NCI-H345 (cell line): ENCODE measurements around the gene SEH1L.
"Not testable (repeated sequence)": the region's sequence is repeated elsewhere in the genome, so short reads cannot be mapped to it uniquely, and the experiment has no call there.

ENCODE experiments used
- DNase-seq: peaks from one replicate; lab custom pipeline; 2025; lab: John Stamatoyannopoulos, UW

SEH1L gene

GRCh38 chr18:12996661-12997292 lies 49.0 kb downstream of the SEH1L start:
- DNase-seq = no peak

- DNase-seq = not testable (repeated sequence)
Measured at GRCh38 chr18:12997330-12997729, 49.5 kb downstream of the SEH1L start.

- no peak for DNase-seq
Measured at GRCh38 chr18:12998332-12999060, 50.7 kb downstream of the SEH1L start.

GRCh38 chr18:13003466-13003896 lies 55.7 kb downstream of the SEH1L start:
- DNase-seq = no peak

GRCh38 chr18:13004396-13004795 lies 56.6 kb downstream of the SEH1L start:
- DNase-seq = no peak

GRCh38 chr18:13005289-13005688 lies 57.5 kb downstream of the SEH1L start:
- DNase-seq = no peak

- DNase-seq = no peak
Measured at GRCh38 chr18:13006531-13007247, 58.9 kb downstream of the SEH1L start.

- DNase-seq = no peak
Measured at GRCh38 chr18:13007248-13007560, 59.4 kb downstream of the SEH1L start.

GRCh38 chr18:13011719-13012118 lies 63.9 kb downstream of the SEH1L start:
- no peak for DNase-seq

GRCh38 chr18:13014232-13014631 lies 66.4 kb downstream of the SEH1L start:
- no peak for DNase-seq

- DNase-seq = no peak
Measured at GRCh38 chr18:13014818-13015217, 67.0 kb downstream of the SEH1L start.

- no peak for DNase-seq
Measured at GRCh38 chr18:13017247-13017875, 69.5 kb downstream of the SEH1L start.

- DNase-seq = no peak
Measured at GRCh38 chr18:13018374-13018773, 70.6 kb downstream of the SEH1L start.

- DNase-seq = no peak
Measured at GRCh38 chr18:13019301-13019700, 71.5 kb downstream of the SEH1L start.

GRCh38 chr18:13022644-13023043 lies 74.8 kb downstream of the SEH1L start:
- no peak for DNase-seq

GRCh38 chr18:13025233-13025632 lies 77.4 kb downstream of the SEH1L start:
- DNase-seq = no peak

- DNase-seq = no peak
Measured at GRCh38 chr18:13026583-13027270, 78.9 kb downstream of the SEH1L start.

GRCh38 chr18:13028869-13029268 lies 81.1 kb downstream of the SEH1L start:
- DNase-seq = no peak

- no peak for DNase-seq
Measured at GRCh38 chr18:13032173-13032572, 84.4 kb downstream of the SEH1L start.

GRCh38 chr18:13035249-13035914 lies 87.6 kb downstream of the SEH1L start:
- DNase-seq = no peak

GRCh38 chr18:13036622-13037320 lies 89.0 kb downstream of the SEH1L start:
- no peak for DNase-seq
